HCT116 (cell line): Measurements from ENCODE around the gene ZNF446. TPM values are rescaled to one million over a fixed set of nuclear protein-coding genes. Genes with fewer than 3 reads are reported as not detected.
"Not testable (repeated sequence)": the region's sequence is repeated elsewhere in the genome, so short reads cannot be mapped to it uniquely, and the experiment has no call there.

Source experiments
- ATAC-seq: fragments of 200-7000 bp; cut with Tn5 transposase; 2 replicates; pipeline ENCODE4 v1.9.1; 2020; ENCODE audit warnings: mild to moderate bottlenecking, moderate library complexity
- BruUV-seq: library from RNA; stranded (reverse); fragments of 400-500 nt; replicated peaks from 2 replicates; lab custom pipeline; 2021; lab: Mats Ljungman, UMichigan
- CTCF ChIA-PET: fragments of 300-600 bp; sonication (Branson Sonifier 250); formaldehyde crosslinking; loops from one replicate; lab custom pipeline; 2021; ENCODE audit warnings: antibody characterized with exemption; lab: Charles Lee
- POLR2A ChIA-PET: fragments of 300-600, 350-600 bp; sonication (Branson Sonifier 250); formaldehyde crosslinking; loops from one replicate; lab custom pipeline; 2021; ENCODE audit warnings: antibody characterized with exemption; lab: Charles Lee
- RAD21 ChIA-PET, 2 experiments: fragments of 300-600 bp; sonication (Branson Sonifier 250); formaldehyde crosslinking; loops; one replicate each; lab custom pipeline; 2023; ENCODE audit warnings: low total read pairs in 2 of 2; ENCODE audit not compliant: uncharacterized antibody in 2 of 2, unreplicated experiment in 2 of 2, low non-redundant PET in 1 of 2; lab: Charles Lee
- DNase-seq: peaks from one replicate; pipeline ENCODE4 v3.0.0-alpha.2; 2010; ENCODE audit warnings: low read depth, low spot score
- H2AFZ ChIP-seq: fragments of 200-600 bp; shearing (Covaris generic), sonication (generic); 2 replicates; pipeline ENCODE4 v1.6.1; 2017; ENCODE audit warnings: low read depth, mixed run types, mixed read lengths, antibody characterized with exemption, low read length; ENCODE audit not compliant: poor library complexity, severe bottlenecking
- H3K27ac ChIP-seq: 2 replicates; pipeline ENCODE4 v1.5.1; 2012; ENCODE audit warnings: low read depth, low read length
- H3K27me3 ChIP-seq: fragments of 200-600 bp; sonication (generic); 2 replicates; pipeline ENCODE4 v1.6.1; 2016; ENCODE audit warnings: mixed run types, low read length, mixed read lengths; ENCODE audit not compliant: insufficient read depth
- H3K36me3 ChIP-seq, 2 experiments: fragments of 200-500 bp in 1 of 2; fragments of 200-600 bp in 1 of 2; sonication (Bioruptor generic) in 1 of 2; sonication (generic) in 1 of 2; 2 replicates each; pipeline versions ENCODE4 v1.5.1 to v1.6.1; 2014 to 2016; ENCODE audit warnings: low read length in 2 of 2, inconsistent platforms in 1 of 2, mixed read lengths in 1 of 2, mixed run types in 1 of 2; ENCODE audit not compliant: insufficient read depth in 2 of 2, control insufficient read depth in 1 of 2
- H3K4me1 ChIP-seq, 2 experiments: fragments of 200-600 bp in 1 of 2; sonication (generic) in 1 of 2; 2 replicates each; pipeline versions ENCODE4 v1.5.1 to v1.6.1; 2012 to 2017; ENCODE audit warnings: low read length in 2 of 2, inconsistent platforms in 1 of 2, mild to moderate bottlenecking in 1 of 2, mixed read lengths in 1 of 2, mixed run types in 1 of 2, moderate library complexity in 1 of 2; ENCODE audit not compliant: insufficient read depth in 2 of 2, control insufficient read depth in 1 of 2
- H3K4me2 ChIP-seq: fragments of 200-600 bp; sonication (generic); 2 replicates; pipeline ENCODE4 v1.6.1; 2017; ENCODE audit warnings: mixed run types, low read length, mixed read lengths
- H3K4me3 ChIP-seq, 2 experiments: fragments of 200-600 bp in 1 of 2; sonication (generic) in 1 of 2; replicated peaks in 1 of 2; 2 replicates each; pipeline ENCODE4 v1.5.1; 2011 to 2016; ENCODE audit warnings: low read length in 2 of 2, control low read depth in 1 of 2, low read depth in 1 of 2, mild to moderate bottlenecking in 1 of 2, mixed read lengths in 1 of 2, mixed run types in 1 of 2
- H3K79me2 ChIP-seq: fragments of 200-600 bp; sonication (generic); 2 replicates; pipeline ENCODE4 v1.6.1; 2017; ENCODE audit warnings: mild to moderate bottlenecking, mixed run types, low read length, moderate library complexity, mixed read lengths; ENCODE audit not compliant: insufficient read depth
- H3K9ac ChIP-seq: fragments of 200-600 bp; sonication (generic); 2 replicates; pipeline ENCODE4 v1.6.1; 2016; ENCODE audit warnings: low read length, mixed read lengths
- H3K9me2 ChIP-seq: fragments of 200-600 bp; sonication (generic), shearing (Covaris generic); 2 replicates; pipeline ENCODE4 v1.6.1; 2017; ENCODE audit warnings: mixed run types, mild to moderate bottlenecking, moderate library complexity; ENCODE audit not compliant: insufficient read depth
- H3K9me3 ChIP-seq, 2 experiments: fragments of 200-500 bp in 1 of 2; fragments of 200-600 bp in 1 of 2; sonication (Bioruptor generic) in 1 of 2; sonication (generic) in 1 of 2; 2 replicates each; pipeline ENCODE4 v1.6.1; 2014 to 2017; ENCODE audit warnings: low read length in 2 of 2, mixed read lengths in 2 of 2, inconsistent platforms in 1 of 2, low read depth in 1 of 2, mild to moderate bottlenecking in 1 of 2, mixed run types in 1 of 2, moderate library complexity in 1 of 2; ENCODE audit not compliant: control insufficient read depth in 1 of 2, insufficient read depth in 1 of 2
- H4K20me1 ChIP-seq: fragments of 200-600 bp; sonication (generic), shearing (Covaris generic); 2 replicates; pipeline ENCODE4 v1.6.1; 2017; ENCODE audit warnings: mixed run types, mild to moderate bottlenecking, moderate library complexity; ENCODE audit not compliant: insufficient read depth
- CBX3 ChIP-seq: IDR thresholded peaks from 2 replicates; pipeline ENCODE4 v1.6.1; 2012; ENCODE audit warnings: low read depth
- CEBPB ChIP-seq: IDR thresholded peaks from 2 replicates; pipeline ENCODE4 v1.6.1; 2012; ENCODE audit warnings: low read depth
- CTCF ChIP-seq, 3 experiments: fragments of 200-600 bp in 1 of 3; sonication (generic) in 1 of 3; IDR thresholded peaks in 2 of 3; conservative IDR thresholded peaks in 1 of 3; 2 replicates each; pipeline ENCODE4 v1.5.1; 2012 to 2017; ENCODE audit warnings: low read depth in 2 of 3, low read length in 2 of 3, antibody characterized with exemption in 1 of 3, borderline replicate concordance in 1 of 3, control low read depth in 1 of 3, mild to moderate bottlenecking in 1 of 3, mixed read lengths in 1 of 3, mixed run types in 1 of 3, moderate library complexity in 1 of 3; ENCODE audit not compliant: insufficient read depth in 1 of 3
- EGR1 ChIP-seq: IDR thresholded peaks from 2 replicates; pipeline ENCODE4 v1.6.1; 2012; ENCODE audit warnings: low read depth
- ELF1 ChIP-seq: IDR thresholded peaks from 2 replicates; pipeline ENCODE4 v1.6.1; 2012; ENCODE audit warnings: low read depth, borderline replicate concordance
- EZH2 ChIP-seq: fragments of 200-600 bp; sonication (generic); IDR thresholded peaks from 2 replicates; pipeline ENCODE4 v1.6.1; 2017; ENCODE audit warnings: antibody characterized with exemption, mixed run types
- EZH2phosphoT487 ChIP-seq: fragments of 200-600 bp; IDR thresholded peaks from 2 replicates; pipeline ENCODE4 v1.6.1; 2018; ENCODE audit warnings: antibody characterized with exemption, borderline replicate concordance
- FOSL1 ChIP-seq: IDR thresholded peaks from 2 replicates; pipeline ENCODE4 v1.6.1; 2012; ENCODE audit warnings: low read depth
- MAX ChIP-seq: IDR thresholded peaks from 2 replicates; pipeline ENCODE4 v1.6.1; 2012
- POLR2A ChIP-seq: IDR thresholded peaks from 2 replicates; pipeline ENCODE4 v1.7.0; 2011; ENCODE audit warnings: borderline replicate concordance; ENCODE audit not compliant: insufficient read depth, insufficient read length; ENCODE audit errors: extremely low read depth
- POLR2AphosphoS5 ChIP-seq: IDR thresholded peaks from 2 replicates; pipeline ENCODE4 v1.6.1; 2011; ENCODE audit warnings: mild to moderate bottlenecking, low read depth, low read length, moderate library complexity
- RAD21 ChIP-seq: IDR thresholded peaks from 2 replicates; pipeline ENCODE4 v1.6.1; 2012; ENCODE audit warnings: low read depth, mild to moderate bottlenecking
- SIN3A ChIP-seq: IDR thresholded peaks from 2 replicates; pipeline ENCODE4 v1.6.1; 2012; ENCODE audit warnings: low read depth
- SP1 ChIP-seq: IDR thresholded peaks from 2 replicates; pipeline ENCODE4 v1.6.1; 2012; ENCODE audit warnings: low read depth
- SRF ChIP-seq: IDR thresholded peaks from 2 replicates; pipeline ENCODE4 v1.6.1; 2012; ENCODE audit warnings: low read depth
- YY1 ChIP-seq: IDR thresholded peaks from 2 replicates; pipeline ENCODE4 v1.6.1; 2011; ENCODE audit warnings: low read length, low read depth, moderate library complexity, mild to moderate bottlenecking; ENCODE audit not compliant: insufficient replicate concordance; ENCODE audit errors: extremely low read depth
- ZBTB33 ChIP-seq: IDR thresholded peaks from 2 replicates; pipeline ENCODE4 v1.6.1; 2011; ENCODE audit warnings: mild to moderate bottlenecking, low read length, moderate library complexity; ENCODE audit not compliant: insufficient replicate concordance; ENCODE audit errors: extremely low read depth
- ZFX ChIP-seq: fragments of 450-650 bp; IDR thresholded peaks from 2 replicates; pipeline ENCODE4 v1.6.1; 2017
- ZNF274 ChIP-seq: fragments of 200-500 bp; sonication (Bioruptor generic); IDR thresholded peaks from 2 replicates; pipeline ENCODE4 v1.6.1; 2014; ENCODE audit warnings: mild to moderate bottlenecking, low read depth, low read length, inconsistent platforms
- intact Hi-C: fragments of 100-400 bp; cut with micrococcal nuclease; formaldehyde crosslinking; loops from 2 replicates; pipeline ENCODE4 v1.10.0; 2022
- total RNA-seq: library from RNA; stranded (reverse); gene quantifications from one replicate; pipeline ENCODE4 v1.2.1, GENCODE V29; 2021; ENCODE audit not compliant: unreplicated experiment

ZNF446 gene
- total RNA-seq, 1 experiment from 2014 or later: 6.5 TPM

- H2AFZ ChIP-seq: no peak overlapping the region
- intact Hi-C loops: no loop called here
Measured at GRCh38 chr19:58440556-58440955, 35.6 kb upstream of the ZNF446 start.

GRCh38 chr19:58442986-58443385 lies 33.2 kb upstream of the ZNF446 start:
- intact Hi-C loops, H2AFZ ChIP-seq, ATAC-seq, DNase-seq, H4K20me1 ChIP-seq, H3K9ac ChIP-seq, RAD21 ChIA-PET, H3K27ac ChIP-seq, H3K4me3 ChIP-seq, H3K9me2 ChIP-seq, H3K36me3 ChIP-seq, H3K27me3 ChIP-seq, CTCF ChIA-PET, H3K79me2 ChIP-seq, H3K4me2 ChIP-seq, H3K4me1 ChIP-seq, BruUV-seq, POLR2A ChIA-PET, H3K9me3 ChIP-seq: not testable (repeated sequence)

More at GRCh38 chr19:58440556-58440955, 35.6 kb upstream of the ZNF446 start:
- Histone ChIP-seq H3K9me3 (peaks cover 0 to under 1% of the 10 kb centered on the region in 2 experiments; a peak in 2 of 4 replicates), H3K4me1 (no peaks in the 10 kb centered on the region), H3K4me2 (no peak overlapping the region), H3K4me3 (no peak overlapping the region), H3K9me2 (no peaks in the 10 kb centered on the region), H3K36me3 (no peaks in the 10 kb centered on the region), H4K20me1 (no peaks in the 10 kb centered on the region), H3K27me3 (no peaks in the 10 kb centered on the region), H3K9ac (no peak overlapping the region), H3K79me2 (no peaks in the 10 kb centered on the region), H3K27ac (no peak overlapping the region)
- TF ChIP-seq ELF1: no peak
- TF ChIP-seq CTCF (IDR thresholded peaks at IDR 0.05 in 2 of 3, conservative IDR thresholded peaks at IDR 0.05 in 1 of 3; ENCODE audit: borderline replicate concordance in 1 of 3, insufficient read depth in 1 of 3, low read depth in 2 of 3, low read length in 2 of 3): no peak
- TF ChIP-seq SP1: no peak
- TF ChIP-seq YY1: no peak
- TF ChIP-seq POLR2A: no peak
- no peak for TF ChIP-seq SRF
- TF ChIP-seq ZBTB33: no peak
- no peak for TF ChIP-seq MAX
- TF ChIP-seq EZH2phosphoT487: no peak
- no peak for TF ChIP-seq ZNF274
- TF ChIP-seq EZH2: no peak
- TF ChIP-seq SIN3A: no peak
- no peak for TF ChIP-seq ZFX
- TF ChIP-seq RAD21: no peak
- no peak for TF ChIP-seq FOSL1
- no peak for TF ChIP-seq CBX3
- TF ChIP-seq POLR2AphosphoS5: no peak
- TF ChIP-seq EGR1: no peak
- TF ChIP-seq CEBPB: no peak
- CTCF ChIA-PET: no interaction called here
- BruUV-seq: no TSS peak
- RAD21 ChIA-PET: no interaction called here
- ATAC-seq (no peak), DNase-seq (no peak)
- POLR2A ChIA-PET: no interaction called here
